B cell (primary cell): Measurements from ENCODE around the gene EIF5.

Source experiments
- CTCF ChIP-seq: fragments of 200-600 bp; IDR thresholded peaks from one replicate; pipeline ENCODE4 v1.8.0; 2022; ENCODE audit warnings: antibody characterized with exemption, mild to moderate bottlenecking
- EZH2 ChIP-seq: IDR thresholded peaks from 2 replicates; pipeline ENCODE4 v1.6.1; 2012; ENCODE audit warnings: borderline replicate concordance, low read depth, mild to moderate bottlenecking, moderate library complexity, low read length; ENCODE audit not compliant: insufficient read depth, poor library complexity, severe bottlenecking

GRCh38 chr14:103304706-103305105 is 29.3 kb upstream of the EIF5 start:
- TF ChIP-seq CTCF, result no peak
- no peak for TF ChIP-seq EZH2
